ENCODE measurements around the gene CHEK1. TPM values are rescaled to one million over a fixed set of nuclear protein-coding genes. Genes with fewer than 3 reads are reported as not detected.

CHEK1 gene
- total RNA-seq, 1 experiment from 2014 or later, result 111 TPM

DNA sequence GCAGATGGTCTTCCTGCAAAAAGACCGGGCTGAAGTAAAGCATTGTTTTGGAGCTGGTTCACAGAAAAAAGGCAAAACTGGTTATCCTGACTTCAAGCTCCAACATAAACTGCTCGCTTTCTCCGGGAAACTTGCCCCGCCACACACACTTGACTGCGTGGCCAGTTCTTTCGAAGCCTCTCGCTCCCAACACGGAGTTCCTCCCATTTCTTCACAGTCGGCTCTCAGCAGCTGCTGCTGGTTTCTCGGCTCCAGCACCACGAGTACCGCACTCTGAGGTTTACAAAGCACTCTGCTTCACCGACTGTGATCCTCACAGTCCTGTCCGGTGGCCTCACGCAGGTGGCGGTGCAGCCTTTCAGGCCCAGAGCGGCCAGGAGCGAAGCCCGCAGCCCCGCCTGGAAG, 264 bp downstream of the CHEK1 start (continued):
- TF ChIP-seq, protein P1, sequence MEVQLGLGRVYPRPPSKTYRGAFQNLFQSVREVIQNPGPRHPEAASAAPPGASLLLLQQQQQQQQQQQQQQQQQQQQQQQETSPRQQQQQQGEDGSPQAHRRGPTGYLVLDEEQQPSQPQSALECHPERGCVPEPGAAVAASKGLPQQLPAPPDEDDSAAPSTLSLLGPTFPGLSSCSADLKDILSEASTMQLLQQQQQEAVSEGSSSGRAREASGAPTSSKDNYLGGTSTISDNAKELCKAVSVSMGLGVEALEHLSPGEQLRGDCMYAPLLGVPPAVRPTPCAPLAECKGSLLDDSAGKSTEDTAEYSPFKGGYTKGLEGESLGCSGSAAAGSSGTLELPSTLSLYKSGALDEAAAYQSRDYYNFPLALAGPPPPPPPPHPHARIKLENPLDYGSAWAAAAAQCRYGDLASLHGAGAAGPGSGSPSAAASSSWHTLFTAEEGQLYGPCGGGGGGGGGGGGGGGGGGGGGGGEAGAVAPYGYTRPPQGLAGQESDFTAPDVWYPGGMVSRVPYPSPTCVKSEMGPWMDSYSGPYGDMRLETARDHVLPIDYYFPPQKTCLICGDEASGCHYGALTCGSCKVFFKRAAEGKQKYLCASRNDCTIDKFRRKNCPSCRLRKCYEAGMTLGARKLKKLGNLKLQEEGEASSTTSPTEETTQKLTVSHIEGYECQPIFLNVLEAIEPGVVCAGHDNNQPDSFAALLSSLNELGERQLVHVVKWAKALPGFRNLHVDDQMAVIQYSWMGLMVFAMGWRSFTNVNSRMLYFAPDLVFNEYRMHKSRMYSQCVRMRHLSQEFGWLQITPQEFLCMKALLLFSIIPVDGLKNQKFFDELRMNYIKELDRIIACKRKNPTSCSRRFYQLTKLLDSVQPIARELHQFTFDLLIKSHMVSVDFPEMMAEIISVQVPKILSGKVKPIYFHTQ (CRISPR knock-in tag; IDR thresholded peaks at IDR 0.05), result no peak
- TF ChIP-seq, protein P2, sequence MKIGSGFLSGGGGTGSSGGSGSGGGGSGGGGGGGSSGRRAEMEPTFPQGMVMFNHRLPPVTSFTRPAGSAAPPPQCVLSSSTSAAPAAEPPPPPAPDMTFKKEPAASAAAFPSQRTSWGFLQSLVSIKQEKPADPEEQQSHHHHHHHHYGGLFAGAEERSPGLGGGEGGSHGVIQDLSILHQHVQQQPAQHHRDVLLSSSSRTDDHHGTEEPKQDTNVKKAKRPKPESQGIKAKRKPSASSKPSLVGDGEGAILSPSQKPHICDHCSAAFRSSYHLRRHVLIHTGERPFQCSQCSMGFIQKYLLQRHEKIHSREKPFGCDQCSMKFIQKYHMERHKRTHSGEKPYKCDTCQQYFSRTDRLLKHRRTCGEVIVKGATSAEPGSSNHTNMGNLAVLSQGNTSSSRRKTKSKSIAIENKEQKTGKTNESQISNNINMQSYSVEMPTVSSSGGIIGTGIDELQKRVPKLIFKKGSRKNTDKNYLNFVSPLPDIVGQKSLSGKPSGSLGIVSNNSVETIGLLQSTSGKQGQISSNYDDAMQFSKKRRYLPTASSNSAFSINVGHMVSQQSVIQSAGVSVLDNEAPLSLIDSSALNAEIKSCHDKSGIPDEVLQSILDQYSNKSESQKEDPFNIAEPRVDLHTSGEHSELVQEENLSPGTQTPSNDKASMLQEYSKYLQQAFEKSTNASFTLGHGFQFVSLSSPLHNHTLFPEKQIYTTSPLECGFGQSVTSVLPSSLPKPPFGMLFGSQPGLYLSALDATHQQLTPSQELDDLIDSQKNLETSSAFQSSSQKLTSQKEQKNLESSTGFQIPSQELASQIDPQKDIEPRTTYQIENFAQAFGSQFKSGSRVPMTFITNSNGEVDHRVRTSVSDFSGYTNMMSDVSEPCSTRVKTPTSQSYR (CRISPR knock-in tag; IDR thresholded peaks at IDR 0.05), result peak; percentile 15; the same call in 1 of the 2 replicates
- no peak for TF ChIP-seq ZNF317 (CRISPR knock-in tag; IDR thresholded peaks at IDR 0.05; ENCODE audit: borderline replicate concordance, low read depth)
- TF ChIP-seq, protein P3, sequence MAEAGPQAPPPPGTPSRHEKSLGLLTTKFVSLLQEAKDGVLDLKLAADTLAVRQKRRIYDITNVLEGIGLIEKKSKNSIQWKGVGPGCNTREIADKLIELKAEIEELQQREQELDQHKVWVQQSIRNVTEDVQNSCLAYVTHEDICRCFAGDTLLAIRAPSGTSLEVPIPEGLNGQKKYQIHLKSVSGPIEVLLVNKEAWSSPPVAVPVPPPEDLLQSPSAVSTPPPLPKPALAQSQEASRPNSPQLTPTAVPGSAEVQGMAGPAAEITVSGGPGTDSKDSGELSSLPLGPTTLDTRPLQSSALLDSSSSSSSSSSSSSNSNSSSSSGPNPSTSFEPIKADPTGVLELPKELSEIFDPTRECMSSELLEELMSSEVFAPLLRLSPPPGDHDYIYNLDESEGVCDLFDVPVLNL (CRISPR knock-in tag; IDR thresholded peaks at IDR 0.05; ENCODE audit: borderline replicate concordance, low read depth), result no peak
- 0 out of 2 replicates have a peak, but pooled peaks have one; percentile 7 for TF ChIP-seq ZNF121 (CRISPR knock-in tag; IDR thresholded peaks at IDR 0.05)
- TF ChIP-seq RELA (CRISPR knock-in tag; IDR thresholded peaks at IDR 0.05; ENCODE audit: borderline replicate concordance), result no peak

DNA sequence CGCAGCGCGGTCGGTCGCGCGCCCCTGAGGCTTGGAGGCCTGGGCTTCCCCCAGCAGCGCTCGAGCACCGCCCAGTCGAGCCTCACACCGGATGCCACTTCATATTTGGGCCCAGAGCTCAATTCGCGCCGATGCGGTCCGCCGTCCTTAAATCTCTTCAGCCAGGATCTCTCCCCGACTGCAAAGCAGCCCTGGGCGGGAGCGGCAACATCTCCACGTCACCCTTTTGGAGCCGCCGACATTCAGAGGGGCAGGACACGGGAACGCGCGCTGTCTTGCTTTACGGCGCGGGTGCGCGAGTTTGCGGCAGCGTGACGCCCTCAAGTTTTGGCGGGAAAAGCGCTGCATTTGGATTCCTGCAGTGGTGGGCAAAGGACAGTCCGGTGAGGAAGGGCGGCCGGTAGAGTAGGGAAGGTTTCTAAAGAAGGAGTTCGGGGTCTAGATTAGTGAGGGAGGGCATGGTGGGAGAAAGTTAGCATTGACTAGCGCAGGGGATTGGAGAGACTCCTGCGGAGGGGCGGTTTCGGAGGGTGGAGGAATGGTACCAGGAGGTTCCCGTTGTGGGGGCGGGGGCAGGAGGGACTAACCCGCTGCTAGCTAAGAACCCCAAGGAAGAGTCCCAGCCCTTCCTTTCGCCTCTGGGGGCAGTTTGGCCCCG, 796 bp downstream of the CHEK1 start:
- Mint-ChIP-seq H3K4me3 (peak overlapping the region; percentile 88), H3K27ac (peak overlapping the region; percentile 97), H3K9me3 (no peaks in the 10 kb centered on the region), H3K4me1 (peaks cover 13% of the 10 kb centered on the region), H3K27me3 (ENCODE audit: low read depth) (no peaks in the 10 kb centered on the region), H3K36me3 (peaks cover 32% of the 10 kb centered on the region)
- ChIA-PET POLR2A (interaction anchor here (0.5 to 2.1 kb wide), 3 partner anchors 33 to 436 kb away, joined by 3 to 9 read pairs (median 3); partner anchors contain the start of genes EI24 and STT3A), CTCF (interaction anchor here (0.6 to 1.6 kb wide), 6 partner anchors 8 to 277 kb away, joined by 3 to 4 read pairs (median 3); partner anchors contain the start of gene PUS3)
- DNase-seq (ENCODE audit: low spot score), result peak; percentile 95
- ATAC-seq, result peak; percentile 87
- peak; percentile 98 for TF ChIP-seq NFE2L1 (CRISPR knock-in tag; IDR thresholded peaks at IDR 0.05)
- TF ChIP-seq, protein P2 (CRISPR knock-in tag; IDR thresholded peaks at IDR 0.05), result peak; percentile 65
- TF ChIP-seq NR1H2 (CRISPR knock-in tag; IDR thresholded peaks at IDR 0.05), result no peak
- peak; percentile 60; the same call in 1 of the 2 replicates for TF ChIP-seq JUN (CRISPR knock-in tag; IDR thresholded peaks at IDR 0.05)
- no peak for TF ChIP-seq PRRX2 (CRISPR knock-in tag; IDR thresholded peaks at IDR 0.05)
- TF ChIP-seq, protein P4, sequence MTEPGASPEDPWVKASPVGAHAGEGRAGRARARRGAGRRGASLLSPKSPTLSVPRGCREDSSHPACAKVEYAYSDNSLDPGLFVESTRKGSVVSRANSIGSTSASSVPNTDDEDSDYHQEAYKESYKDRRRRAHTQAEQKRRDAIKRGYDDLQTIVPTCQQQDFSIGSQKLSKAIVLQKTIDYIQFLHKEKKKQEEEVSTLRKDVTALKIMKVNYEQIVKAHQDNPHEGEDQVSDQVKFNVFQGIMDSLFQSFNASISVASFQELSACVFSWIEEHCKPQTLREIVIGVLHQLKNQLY (CRISPR knock-in tag; IDR thresholded peaks at IDR 0.05), result peak; percentile 87
- TF ChIP-seq TP53 (CRISPR knock-in tag; IDR thresholded peaks at IDR 0.05), result peak; percentile 83
- no peak for TF ChIP-seq ZNF416 (CRISPR knock-in tag; IDR thresholded peaks at IDR 0.05)
- peak; percentile 80; the same call in 1 of the 2 replicates for TF ChIP-seq CBFB (CRISPR knock-in tag; IDR thresholded peaks at IDR 0.05; ENCODE audit: low read depth)
- TF ChIP-seq, protein P5, sequence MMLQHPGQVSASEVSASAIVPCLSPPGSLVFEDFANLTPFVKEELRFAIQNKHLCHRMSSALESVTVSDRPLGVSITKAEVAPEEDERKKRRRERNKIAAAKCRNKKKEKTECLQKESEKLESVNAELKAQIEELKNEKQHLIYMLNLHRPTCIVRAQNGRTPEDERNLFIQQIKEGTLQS (CRISPR knock-in tag; conservative IDR thresholded peaks at IDR 0.05), result no peak
- TF ChIP-seq ETV6 (CRISPR knock-in tag; IDR thresholded peaks at IDR 0.05), result no peak
- TF ChIP-seq, protein P6, sequence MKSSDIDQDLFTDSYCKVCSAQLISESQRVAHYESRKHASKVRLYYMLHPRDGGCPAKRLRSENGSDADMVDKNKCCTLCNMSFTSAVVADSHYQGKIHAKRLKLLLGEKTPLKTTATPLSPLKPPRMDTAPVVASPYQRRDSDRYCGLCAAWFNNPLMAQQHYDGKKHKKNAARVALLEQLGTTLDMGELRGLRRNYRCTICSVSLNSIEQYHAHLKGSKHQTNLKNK (CRISPR knock-in tag; IDR thresholded peaks at IDR 0.05), result peak; percentile 40; the same call in 1 of the 2 replicates
- TF ChIP-seq, protein P7, sequence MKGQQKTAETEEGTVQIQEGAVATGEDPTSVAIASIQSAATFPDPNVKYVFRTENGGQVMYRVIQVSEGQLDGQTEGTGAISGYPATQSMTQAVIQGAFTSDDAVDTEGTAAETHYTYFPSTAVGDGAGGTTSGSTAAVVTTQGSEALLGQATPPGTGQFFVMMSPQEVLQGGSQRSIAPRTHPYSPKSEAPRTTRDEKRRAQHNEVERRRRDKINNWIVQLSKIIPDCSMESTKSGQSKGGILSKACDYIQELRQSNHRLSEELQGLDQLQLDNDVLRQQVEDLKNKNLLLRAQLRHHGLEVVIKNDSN (CRISPR knock-in tag; IDR thresholded peaks at IDR 0.05), result peak; percentile 79; the same call in 1 of the 2 replicates
- TF ChIP-seq, protein P8, sequence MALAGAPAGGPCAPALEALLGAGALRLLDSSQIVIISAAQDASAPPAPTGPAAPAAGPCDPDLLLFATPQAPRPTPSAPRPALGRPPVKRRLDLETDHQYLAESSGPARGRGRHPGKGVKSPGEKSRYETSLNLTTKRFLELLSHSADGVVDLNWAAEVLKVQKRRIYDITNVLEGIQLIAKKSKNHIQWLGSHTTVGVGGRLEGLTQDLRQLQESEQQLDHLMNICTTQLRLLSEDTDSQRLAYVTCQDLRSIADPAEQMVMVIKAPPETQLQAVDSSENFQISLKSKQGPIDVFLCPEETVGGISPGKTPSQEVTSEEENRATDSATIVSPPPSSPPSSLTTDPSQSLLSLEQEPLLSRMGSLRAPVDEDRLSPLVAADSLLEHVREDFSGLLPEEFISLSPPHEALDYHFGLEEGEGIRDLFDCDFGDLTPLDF (CRISPR knock-in tag; IDR thresholded peaks at IDR 0.05), result 0 out of 2 replicates have a peak, but pooled peaks have one; percentile 70
- TF ChIP-seq SMAD4 (CRISPR knock-in tag; IDR thresholded peaks at IDR 0.05), result peak; percentile 36; the same call in 1 of the 2 replicates

Data from WTC11 (cell line).